Ishikawa (cell line): ENCODE measurements around the gene WDR88.

Experiments
- CEBPB ChIP-seq: IDR thresholded peaks from 2 replicates; pipeline ENCODE4 v1.6.1; 2012
- CREB1 ChIP-seq: IDR thresholded peaks from 2 replicates; pipeline ENCODE4 v1.6.1; 2012; ENCODE audit warnings: low read depth
- EGR1 ChIP-seq: IDR thresholded peaks from 2 replicates; pipeline ENCODE4 v1.6.1; 2012
- EP300 ChIP-seq: IDR thresholded peaks from 2 replicates; pipeline ENCODE4 v1.6.1; 2012; ENCODE audit warnings: borderline replicate concordance
- FOXM1 ChIP-seq: IDR thresholded peaks from 2 replicates; pipeline ENCODE4 v1.6.1; 2012; ENCODE audit warnings: low read depth, borderline replicate concordance
- NFIC ChIP-seq: IDR thresholded peaks from 2 replicates; pipeline ENCODE4 v1.6.1; 2012
- RAD21 ChIP-seq: IDR thresholded peaks from 2 replicates; pipeline ENCODE4 v1.6.1; 2012; ENCODE audit warnings: low read depth
- TAF1 ChIP-seq: IDR thresholded peaks from 2 replicates; pipeline ENCODE4 v1.6.1; 2012; ENCODE audit warnings: low read depth, mild to moderate bottlenecking
- TCF12 ChIP-seq: IDR thresholded peaks from 2 replicates; pipeline ENCODE4 v1.6.1; 2012; ENCODE audit warnings: low read depth
- TEAD4 ChIP-seq: IDR thresholded peaks from 2 replicates; pipeline ENCODE4 v1.6.1; 2012
- YY1 ChIP-seq: IDR thresholded peaks from 2 replicates; pipeline ENCODE4 v1.6.1; 2012; ENCODE audit warnings: low read depth
- ZBTB7A ChIP-seq: IDR thresholded peaks from 2 replicates; pipeline ENCODE4 v1.6.1; 2012; ENCODE audit warnings: low read depth
- TF ChIP-seq, protein P1 (sequence below): IDR thresholded peaks from 2 replicates; pipeline ENCODE4 v1.6.1; 2012
- TF ChIP-seq, protein P2 (sequence below): IDR thresholded peaks from 2 replicates; pipeline ENCODE4 v1.6.1; 2012; ENCODE audit warnings: low read depth, mild to moderate bottlenecking
- TF ChIP-seq, protein P3 (sequence below): IDR thresholded peaks from 2 replicates; pipeline ENCODE4 v1.6.1; 2012

Gene WDR88

DNA sequence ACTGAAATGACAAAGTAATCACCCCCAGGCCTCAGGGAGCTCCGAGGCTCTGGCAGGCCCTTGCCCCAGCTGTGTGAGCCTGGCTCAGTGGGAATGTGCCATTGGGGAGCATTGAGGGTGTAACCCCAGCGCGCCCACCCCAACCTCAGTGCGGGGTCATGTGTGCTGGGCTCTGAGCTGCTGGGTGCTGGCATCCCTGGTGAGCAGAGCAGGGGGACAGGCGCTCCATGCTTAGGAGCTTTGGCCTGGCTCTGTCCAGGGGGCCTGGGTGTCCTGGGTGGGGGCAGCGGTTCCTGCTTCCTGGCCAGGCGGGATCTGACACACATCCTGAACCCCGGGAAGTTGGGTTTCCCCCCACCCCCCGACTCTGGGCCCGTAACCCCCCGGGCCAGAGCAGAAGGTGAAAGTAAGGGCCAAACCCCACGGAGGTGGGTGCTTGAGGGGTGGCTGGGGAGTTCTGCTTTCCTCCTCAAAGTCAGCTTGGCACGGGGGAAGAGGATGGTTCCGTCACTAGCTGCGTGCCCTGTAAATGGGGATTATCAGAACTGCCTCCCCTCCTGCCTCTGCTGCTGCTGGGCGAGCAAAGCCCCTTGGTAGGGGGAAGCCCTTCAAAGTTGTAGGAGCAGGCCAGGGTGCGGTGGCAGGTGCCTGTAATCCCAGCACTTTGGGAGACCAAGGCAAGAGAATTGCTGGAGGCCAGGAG, 63.9 kb downstream of the WDR88 start:
- no peak for TF ChIP-seq EGR1
- TF ChIP-seq CEBPB = no peak
- TF ChIP-seq, protein P1, sequence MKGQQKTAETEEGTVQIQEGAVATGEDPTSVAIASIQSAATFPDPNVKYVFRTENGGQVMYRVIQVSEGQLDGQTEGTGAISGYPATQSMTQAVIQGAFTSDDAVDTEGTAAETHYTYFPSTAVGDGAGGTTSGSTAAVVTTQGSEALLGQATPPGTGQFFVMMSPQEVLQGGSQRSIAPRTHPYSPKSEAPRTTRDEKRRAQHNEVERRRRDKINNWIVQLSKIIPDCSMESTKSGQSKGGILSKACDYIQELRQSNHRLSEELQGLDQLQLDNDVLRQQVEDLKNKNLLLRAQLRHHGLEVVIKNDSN = no peak
- no peak for TF ChIP-seq EP300
- no peak for TF ChIP-seq YY1
- no peak for TF ChIP-seq FOXM1

DNA sequence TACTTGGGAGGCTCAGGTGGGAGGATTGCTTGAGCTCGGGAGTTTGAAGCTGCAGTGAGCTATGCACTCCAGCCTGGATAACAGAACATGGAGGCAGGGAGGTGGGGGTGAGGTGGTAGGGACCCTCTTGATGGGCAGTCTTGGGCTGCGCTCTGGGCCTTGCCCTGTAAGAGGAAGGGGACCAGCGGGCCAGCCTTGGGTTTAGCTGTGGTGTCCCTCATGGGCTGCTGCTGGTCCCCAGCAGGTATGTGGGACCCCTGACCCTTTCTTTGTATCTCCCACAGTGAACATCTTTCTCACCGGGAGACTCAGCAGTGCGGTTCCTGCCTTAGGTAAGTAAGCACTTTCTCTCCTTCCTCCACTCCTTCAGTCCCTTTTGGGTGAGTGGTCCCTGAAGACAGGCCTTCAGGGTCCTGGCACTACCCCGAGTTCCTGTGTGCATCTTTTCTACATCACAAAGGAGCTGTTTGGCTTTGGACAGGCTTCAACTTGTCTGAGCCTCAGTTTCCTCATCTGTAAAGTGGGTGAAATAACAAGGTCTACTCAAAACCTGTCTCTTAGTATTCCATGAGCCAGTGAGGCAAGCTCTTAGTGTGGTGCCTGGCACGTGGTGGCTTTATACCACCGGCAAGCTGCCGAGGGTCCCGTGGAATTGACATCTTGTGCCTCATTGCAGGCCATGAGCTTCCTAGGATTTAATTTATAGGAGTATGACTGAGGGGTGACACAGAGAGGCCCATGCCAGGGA, 64.7 kb downstream of the WDR88 start:
- no peak for TF ChIP-seq TCF12
- TF ChIP-seq, protein P1 = no peak
- TF ChIP-seq TAF1 = no peak
- no peak for TF ChIP-seq RAD21
- no peak for TF ChIP-seq EP300
- TF ChIP-seq TEAD4 = no peak
- TF ChIP-seq FOXM1 = no peak
- TF ChIP-seq CREB1 = no peak
- TF ChIP-seq, protein P2, sequence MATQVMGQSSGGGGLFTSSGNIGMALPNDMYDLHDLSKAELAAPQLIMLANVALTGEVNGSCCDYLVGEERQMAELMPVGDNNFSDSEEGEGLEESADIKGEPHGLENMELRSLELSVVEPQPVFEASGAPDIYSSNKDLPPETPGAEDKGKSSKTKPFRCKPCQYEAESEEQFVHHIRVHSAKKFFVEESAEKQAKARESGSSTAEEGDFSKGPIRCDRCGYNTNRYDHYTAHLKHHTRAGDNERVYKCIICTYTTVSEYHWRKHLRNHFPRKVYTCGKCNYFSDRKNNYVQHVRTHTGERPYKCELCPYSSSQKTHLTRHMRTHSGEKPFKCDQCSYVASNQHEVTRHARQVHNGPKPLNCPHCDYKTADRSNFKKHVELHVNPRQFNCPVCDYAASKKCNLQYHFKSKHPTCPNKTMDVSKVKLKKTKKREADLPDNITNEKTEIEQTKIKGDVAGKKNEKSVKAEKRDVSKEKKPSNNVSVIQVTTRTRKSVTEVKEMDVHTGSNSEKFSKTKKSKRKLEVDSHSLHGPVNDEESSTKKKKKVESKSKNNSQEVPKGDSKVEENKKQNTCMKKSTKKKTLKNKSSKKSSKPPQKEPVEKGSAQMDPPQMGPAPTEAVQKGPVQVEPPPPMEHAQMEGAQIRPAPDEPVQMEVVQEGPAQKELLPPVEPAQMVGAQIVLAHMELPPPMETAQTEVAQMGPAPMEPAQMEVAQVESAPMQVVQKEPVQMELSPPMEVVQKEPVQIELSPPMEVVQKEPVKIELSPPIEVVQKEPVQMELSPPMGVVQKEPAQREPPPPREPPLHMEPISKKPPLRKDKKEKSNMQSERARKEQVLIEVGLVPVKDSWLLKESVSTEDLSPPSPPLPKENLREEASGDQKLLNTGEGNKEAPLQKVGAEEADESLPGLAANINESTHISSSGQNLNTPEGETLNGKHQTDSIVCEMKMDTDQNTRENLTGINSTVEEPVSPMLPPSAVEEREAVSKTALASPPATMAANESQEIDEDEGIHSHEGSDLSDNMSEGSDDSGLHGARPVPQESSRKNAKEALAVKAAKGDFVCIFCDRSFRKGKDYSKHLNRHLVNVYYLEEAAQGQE = no peak
- TF ChIP-seq YY1 = no peak
- TF ChIP-seq, protein P3, sequence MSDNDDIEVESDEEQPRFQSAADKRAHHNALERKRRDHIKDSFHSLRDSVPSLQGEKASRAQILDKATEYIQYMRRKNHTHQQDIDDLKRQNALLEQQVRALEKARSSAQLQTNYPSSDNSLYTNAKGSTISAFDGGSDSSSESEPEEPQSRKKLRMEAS = no peak

DNA sequence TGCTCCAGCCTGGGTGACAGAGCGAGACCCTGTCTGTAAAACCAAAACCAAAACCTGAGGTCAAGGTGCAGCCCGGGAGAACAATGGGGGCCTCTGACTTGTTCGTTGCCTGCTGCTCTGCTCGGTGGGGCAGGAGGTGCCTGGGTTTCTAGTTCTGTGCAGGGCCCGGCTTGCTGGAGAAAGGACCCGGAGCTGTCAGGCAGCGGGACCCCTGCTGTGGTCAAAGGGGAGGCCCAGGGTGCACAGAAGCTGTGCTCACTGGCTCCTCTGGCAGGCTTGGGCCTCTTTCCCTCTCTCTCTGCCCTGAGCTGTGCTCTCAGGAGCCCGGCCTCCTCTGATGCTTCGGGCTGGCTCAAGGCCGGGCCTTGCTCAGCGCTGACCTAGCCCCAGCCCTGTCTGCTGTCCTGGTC, 65.7 kb downstream of the WDR88 start:
- TF ChIP-seq TEAD4 (no peak), EP300 (no peak), CREB1 (no peak), YY1 (no peak), RAD21 (no peak), EGR1 (no peak), ZBTB7A (no peak), NFIC (no peak), CEBPB (no peak), FOXM1 (no peak), TAF1 (no peak), TCF12 (no peak)
- TF ChIP-seq, protein P1 = no peak
- TF ChIP-seq, protein P2 = no peak
- TF ChIP-seq, protein P3 = no peak

DNA sequence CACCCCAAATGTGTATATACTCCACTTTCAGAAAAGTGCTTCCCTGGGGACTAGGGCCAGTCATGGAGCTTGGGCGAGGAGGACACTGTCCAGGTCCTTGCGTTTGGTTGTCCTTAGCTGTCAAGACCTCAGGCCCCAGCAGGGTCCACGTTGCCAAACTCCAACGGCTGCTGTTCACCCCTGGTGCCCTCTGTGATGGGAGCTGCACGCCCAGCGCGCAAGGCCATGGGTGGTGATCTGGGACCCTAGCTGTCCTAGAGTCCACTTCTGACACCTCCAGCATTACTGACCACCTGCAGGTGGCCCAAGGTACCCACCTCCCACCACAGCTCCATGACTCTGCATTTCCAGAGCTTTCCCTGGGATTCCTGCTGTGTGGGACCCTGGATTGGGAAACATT, 66.3 kb downstream of the WDR88 start:
- no peak for TF ChIP-seq RAD21
- no peak for TF ChIP-seq EP300
- TF ChIP-seq TCF12 = no peak
- TF ChIP-seq CEBPB = no peak
- TF ChIP-seq, protein P3 = no peak
- TF ChIP-seq NFIC = no peak
- no peak for TF ChIP-seq YY1
- no peak for TF ChIP-seq FOXM1
- no peak for TF ChIP-seq TAF1
- TF ChIP-seq, protein P1 = no peak
- no peak for TF ChIP-seq EGR1
- TF ChIP-seq TEAD4 = no peak
- TF ChIP-seq ZBTB7A = no peak
- no peak for TF ChIP-seq CREB1
- TF ChIP-seq, protein P2 = no peak
